Measurements from ENCODE around the gene USP3.
"Not testable (repeated sequence)": the region's sequence is repeated elsewhere in the genome, so short reads cannot be mapped to it uniquely, and the experiment has no call there.

The USP3 gene

DNA sequence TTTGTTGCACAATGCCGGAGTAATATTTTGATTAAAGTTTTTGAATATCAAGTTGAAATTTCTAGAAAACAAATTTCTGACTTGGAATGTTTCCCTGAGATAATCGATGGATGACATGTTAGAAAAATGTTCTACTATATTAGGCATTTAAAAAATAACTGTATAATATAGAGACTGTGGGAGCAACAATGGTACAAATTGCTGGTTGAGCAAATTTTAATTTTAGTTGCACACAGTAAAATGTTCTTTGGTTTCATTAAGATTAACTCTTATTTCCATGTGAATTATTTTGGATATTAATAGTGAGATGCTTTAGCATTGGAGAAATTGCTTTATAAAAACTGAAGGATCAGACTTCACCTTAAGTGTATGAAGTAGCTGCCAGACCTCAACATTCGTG, 9.3 kb downstream of the USP3 start:
- DNase-seq (ENCODE audit: low spot score), result no peak

DNA sequence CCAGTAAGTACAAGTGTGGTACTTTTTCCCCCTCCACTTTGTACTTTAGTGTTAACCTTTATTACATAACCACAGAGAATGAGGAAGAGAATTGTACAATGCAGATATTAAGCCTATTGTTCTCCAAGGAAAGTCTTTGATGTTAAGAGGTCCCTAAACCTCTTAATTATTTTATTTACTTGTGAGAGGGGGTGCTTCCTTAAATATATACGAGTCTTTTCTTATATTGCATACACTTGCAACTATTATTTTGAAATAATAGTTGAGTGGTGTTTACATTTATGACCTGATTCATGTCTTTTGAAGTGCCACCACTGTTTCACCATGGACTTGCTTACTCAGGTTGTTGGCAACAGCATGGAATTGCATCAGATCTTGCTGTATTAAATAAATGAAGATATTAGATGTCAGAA, 10.1 kb downstream of the USP3 start:
- no peak for DNase-seq (ENCODE audit: low spot score)

DNA sequence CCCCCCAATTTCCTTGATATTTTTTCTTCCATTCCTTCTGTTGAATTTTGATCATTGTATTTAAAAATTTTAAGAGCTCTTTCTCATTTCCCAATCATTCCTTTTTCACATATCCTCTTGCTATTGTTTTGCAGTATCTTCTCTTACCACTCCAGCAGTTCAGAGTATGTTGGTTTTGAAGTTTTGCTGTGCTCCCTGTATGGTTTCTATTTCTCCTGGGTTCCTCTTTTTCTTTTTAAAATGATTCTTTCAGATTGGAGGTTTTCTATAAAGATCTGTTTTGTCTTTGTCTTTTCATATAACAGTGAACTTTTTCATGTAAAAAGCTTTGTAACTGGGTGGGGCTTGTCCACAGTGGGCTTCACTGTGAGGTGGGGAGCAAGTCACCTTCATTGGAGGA, 12.8 kb downstream of the USP3 start:
- DNase-seq (ENCODE audit: low spot score), result no peak

DNA sequence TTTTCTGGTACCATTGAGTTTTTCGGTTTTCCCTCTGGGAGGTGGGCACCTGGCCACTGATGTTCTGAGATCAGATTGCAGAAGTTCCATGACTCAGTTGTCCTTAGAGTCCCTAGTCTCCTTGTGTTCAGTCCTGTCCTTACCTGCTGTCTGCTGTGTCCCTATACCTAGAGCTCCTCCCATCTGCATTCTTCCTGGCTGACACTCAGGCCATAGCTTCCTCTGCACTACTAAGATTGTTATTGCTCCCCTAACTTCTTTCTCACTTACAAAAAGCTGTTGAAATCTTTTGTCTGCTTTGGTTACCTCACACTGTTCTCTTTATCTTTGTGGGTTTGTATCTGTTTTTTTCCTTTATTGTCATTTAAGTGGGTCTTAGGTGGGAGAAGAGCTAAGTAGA, 13.2 kb downstream of the USP3 start:
- DNase-seq (ENCODE audit: low spot score), result no peak

DNA sequence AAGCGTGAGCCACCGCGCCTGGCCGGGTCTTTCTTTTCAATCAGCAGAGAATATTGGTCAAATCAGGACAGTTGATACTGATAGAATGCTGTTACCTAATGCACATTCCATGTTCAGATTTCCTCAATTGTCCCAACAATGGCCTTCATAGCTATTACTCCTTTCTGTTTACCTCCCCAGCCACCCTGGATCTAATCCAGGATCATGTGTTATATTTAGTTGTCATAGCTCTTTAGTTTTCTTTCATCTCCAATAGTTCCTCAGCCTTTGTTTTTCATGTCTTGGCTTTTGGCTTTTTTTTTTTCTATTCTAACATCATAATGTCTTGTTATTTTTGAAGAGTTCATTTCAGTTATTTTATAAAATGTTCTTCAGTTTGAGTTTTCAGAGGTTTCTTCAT, 14.6 kb downstream of the USP3 start:
- DNase-seq (ENCODE audit: low spot score), result no peak

DNA sequence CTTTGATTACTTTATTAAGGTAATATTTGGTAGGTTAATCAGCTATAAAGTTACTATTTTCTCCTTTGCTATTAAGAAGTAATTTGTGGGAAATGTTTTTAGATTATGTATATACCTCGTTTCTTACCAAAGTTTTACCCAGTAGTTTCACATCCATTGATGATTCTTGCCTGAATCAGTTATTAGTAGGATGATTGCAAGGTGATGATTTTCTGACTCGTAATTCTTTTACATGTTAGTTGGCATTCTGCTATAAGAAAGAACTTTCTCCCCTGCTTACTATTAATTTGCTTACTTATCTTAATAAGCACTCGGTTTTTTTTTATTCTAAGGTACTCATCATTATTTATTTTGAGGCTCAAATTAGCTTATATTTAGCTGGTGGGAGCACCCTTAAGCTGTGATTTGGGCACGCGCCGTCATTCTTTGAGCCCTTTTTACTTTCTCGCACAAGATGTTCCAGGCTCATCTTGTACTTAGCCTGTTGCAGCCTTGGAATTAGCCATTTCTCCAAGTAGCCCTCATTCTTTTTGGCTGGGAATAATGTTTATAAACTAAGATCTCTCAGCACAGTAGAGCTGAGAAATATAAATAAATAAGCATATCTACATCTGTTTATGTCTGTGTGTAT, 15.3 kb downstream of the USP3 start:
- DNase-seq (ENCODE audit: low spot score), result no peak

DNA sequence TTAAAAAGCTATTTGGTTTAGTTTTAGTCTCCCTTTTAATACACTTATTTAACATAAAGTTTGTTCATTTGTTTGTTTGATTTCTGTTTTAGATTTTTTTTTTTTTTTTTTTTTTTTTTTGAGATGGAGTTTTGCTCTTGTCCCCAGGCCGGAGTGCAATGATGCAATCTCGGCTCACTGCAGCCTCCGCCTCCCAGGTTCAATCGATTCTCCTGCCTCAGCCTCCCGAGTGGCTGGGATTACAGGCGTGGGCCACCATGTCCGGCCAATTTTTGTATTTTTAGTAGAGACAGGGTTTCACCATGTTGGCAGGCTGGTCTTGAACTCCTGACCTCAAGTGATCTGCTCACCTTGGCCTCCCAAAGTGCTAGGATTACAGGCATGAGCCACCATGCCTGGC, 16.1 kb downstream of the USP3 start:
- not testable (repeated sequence) for DNase-seq (ENCODE audit: low spot score)

DNA sequence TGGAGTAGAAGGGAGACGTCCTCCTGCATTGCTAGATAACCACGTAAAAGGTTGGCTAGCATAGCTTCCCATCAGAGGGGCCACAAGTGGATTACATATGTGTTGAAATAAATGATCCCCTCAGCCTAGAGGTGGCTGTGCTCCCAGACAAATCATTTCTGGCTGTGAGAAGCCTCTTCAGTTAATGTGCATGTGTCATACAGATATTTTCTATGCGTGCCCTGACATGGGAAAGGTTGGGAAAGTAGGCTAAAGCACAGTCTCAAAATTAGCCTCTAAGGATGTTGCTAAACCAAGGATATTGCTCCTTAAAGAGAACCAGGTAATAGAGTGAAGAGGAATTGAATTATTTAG, 17.8 kb downstream of the USP3 start:
- DNase-seq (ENCODE audit: low spot score), result no peak

DNA sequence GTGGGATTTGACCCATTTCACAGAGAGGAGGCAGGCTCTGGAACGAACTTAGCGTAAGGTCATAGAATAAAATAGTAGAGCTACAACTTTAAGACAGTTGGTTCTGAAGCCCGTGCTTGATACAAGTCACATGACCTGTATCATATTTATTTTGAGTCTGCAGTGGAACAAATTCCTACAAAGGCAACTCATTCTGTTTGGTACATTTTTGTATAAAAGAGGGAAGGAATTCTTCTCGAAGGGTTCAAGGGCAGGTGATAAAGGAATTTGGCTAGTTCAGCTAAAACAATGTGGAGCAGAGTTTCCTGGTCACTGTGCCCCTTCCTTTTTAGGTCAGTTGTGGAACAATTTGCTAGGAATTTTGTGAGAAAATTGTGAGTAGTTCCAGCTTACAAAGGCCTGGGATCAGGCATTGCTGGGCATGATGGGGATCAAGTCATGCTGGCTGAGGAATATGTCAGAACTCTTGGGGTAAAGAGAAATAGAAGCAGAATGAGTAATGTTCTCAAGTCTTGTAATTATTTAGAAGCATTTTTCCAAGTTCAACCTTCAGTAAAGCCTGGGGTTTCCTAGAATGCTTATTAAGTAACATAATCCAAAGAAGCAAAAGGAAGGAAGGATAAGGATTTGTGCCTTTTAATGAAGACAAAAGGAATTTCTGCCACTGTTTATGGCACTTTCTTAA, 19.1 kb downstream of the USP3 start:
- no peak for DNase-seq (ENCODE audit: low spot score)

DNA sequence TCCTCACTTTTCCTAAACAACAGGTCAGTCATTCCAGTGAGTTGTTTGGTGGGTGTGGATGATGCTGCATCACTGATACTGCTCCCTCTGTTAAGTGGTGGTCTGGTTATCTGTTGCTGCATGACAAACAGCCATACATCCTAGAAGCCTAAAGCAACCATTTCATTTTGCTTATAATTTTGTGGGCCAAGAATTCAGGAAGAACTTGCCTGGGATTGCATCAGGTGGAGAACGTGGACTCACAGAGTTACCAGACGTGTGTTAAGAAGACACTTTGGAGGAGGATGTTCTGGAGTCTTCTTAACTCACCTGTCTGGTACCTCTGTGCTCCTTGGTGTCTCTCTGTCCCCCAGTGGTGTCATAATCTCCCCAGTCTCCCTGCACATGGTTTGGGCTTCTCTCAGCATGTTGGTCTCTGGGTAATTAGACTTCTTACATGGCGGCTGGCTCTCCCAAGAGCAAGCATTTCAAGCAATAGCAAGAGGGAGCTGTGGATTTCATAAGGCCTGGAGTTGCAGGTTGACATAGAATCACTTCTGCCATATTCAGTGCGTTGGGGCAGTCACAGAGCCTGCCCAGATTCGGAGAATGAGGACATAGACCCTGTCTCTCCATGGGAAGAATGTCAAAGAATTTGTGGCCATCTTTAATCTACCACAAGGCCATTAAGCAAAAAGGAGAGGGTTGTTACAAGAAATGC, 20.1 kb downstream of the USP3 start:
- no peak for DNase-seq (ENCODE audit: low spot score)

DNA sequence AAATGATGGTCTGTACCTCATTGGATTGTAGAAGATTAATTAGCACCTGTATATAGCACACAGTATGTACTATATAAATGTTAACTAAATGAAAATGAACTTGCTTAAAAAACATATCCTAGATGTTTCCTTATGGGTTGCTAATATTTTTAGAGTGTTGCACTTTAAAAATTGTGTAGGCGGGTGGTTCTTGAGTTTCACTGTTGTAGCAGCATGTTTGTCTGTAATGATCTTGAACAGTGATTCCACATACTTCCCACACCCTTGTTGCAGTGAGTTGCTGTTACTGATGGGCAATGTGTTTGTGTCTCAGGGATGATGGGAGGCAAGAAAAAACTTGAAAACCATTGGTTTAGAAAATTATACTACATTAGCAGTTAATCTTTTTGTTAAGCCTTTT, 22.0 kb downstream of the USP3 start:
- no peak for DNase-seq (ENCODE audit: low spot score)

DNA sequence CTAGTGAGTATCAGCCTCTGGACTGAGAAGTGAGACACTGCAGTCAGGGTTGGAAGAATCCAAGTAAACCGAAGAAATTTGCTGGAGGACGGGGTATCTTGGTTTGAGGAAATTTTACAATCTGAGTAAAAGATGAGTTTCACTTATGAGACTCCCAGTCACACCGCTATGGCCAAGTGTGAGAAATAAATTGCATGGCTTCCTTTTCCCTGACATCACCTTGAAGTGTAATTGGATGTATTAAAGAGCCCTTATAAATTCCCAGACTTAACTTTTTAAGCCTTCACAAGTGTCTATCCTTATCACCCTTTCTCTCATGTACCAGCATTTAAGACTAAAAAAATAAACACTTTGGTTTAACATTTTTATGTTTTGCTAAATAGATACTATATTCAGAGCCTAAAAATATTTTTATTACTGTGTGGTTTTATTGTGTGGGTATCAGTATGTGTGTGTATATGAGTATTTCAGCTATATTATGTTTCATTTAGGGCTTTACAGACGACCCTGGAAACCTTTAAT, 23.8 kb downstream of the USP3 start:
- DNase-seq (ENCODE audit: low spot score), result no peak

DNA sequence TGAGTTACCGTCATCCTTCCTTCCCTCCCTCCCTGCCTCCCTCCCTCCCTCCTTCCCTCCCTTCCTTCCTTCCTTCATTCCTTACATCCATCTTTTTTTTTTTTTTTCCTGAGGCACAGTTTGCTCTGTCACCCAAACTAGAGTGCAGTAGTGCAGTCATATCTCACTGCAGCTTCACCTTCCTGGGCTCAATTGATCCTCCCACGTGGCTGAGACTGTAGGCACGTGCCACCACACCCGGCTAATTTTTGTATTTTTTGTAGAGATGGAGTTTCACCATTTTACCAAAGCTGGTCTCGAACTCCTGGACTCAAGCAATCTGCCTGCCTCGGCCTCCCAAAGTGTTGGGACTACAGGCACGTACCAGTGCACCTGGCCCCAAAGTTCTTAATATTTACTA, 25.8 kb downstream of the USP3 start:
- DNase-seq (ENCODE audit: low spot score), result no peak

DNA sequence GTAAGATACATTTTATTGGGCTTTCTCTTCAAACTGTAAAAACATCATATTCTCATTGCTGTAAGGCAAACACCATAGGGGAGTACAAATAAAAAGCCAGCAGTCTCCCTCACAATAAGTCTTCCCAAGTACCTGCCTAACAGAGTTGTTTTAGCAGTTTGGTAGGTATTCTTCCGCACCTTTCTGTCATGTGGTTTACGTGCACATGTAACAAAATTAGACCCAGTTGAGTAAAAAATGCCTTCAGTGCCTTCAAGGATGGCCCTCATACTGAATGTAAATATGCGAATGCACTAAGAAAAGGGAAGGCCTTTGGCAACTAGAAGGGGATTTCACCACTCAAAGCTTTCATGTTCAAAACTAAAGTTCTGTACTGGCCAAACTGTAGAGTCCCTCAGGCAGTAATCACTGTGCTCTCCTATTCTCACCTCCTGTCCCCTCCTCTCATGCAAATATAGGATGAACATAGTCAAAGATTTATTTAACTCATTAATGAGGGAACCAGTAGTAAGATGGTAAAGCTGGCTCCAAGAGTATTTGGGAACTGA, 26.4 kb downstream of the USP3 start:
- no peak for DNase-seq (ENCODE audit: low spot score)

DNA sequence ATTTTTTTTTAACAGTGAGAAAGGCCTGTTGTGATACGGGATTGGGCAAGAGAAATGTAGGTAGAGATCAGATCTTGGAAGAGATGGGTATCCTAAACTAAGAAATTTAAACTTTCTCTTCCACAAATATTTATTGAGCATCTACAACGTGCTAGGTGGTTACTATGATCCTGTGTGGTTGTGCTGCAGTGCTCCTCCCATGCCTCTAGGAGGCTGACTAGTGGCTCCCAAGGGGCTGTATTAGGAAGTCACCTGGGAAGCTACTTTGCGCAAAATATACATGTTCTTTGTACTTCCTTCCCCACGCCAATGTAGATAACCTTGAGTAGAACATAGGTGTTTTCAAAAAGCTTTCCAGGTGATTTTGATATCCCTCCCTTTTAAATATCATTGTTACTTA, 27.2 kb downstream of the USP3 start:
- DNase-seq (ENCODE audit: low spot score), result no peak

DNA sequence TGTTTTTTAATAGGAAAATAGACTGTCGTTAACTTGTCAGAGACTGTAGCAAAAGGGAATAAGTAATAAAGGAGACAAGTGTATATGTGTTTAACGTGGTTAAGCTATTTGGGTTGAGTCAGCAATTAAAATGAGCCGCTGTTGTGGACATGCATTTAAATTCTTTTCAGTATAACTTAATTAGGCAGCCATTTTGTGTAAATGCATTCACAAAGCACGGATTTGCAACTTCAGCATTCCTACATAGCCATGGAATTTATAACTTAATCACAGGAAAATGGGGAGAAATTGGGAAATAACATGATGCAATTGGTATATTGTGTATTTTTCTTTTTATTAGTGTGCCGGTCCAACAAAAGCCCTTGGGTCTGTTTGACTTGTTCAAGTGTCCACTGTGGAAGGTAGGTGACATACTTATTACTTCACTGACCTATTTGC, 27.9 kb downstream of the USP3 start:
- DNase-seq (ENCODE audit: low spot score), result no peak

DNA sequence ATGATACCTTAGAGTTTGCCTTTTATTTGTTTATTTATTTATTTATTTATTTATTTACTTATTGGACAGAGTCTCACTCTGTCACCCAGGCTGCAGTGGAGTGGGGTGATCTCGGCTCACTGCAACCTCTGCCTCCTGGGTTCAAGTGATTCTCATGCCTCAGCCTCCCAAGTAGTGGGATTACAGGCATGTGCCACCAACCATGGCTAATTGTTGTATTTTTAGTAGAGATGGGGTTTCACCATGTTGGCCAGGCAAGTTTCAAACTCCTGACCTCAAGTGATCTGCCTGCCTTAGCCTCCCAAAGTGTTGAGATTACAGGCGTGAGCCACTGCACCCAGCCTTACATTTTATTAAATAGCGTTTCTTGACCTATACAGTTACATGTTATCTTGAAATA, 30.5 kb downstream of the USP3 start:
- not testable (repeated sequence) for DNase-seq (ENCODE audit: low spot score)

DNA sequence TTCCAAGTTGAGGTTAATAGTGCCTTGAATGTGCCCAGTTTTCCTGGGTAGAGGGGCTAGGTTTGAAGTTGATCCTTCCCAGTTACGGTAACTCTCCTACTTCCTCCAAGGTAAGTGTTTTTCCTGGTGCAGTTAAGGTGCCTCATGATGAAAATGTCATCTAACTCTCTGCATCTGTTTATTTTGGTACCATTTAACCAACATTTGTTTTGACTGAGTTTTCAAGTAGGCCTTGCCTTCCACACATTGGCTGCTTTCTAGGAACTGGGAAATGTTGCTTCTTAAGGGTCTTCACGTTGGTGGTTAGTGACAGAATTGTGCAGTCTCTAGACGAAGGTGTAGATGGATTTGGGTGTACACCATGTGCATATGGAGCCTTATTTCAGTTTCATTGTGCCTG, 31.3 kb downstream of the USP3 start:
- no peak for DNase-seq (ENCODE audit: low spot score)

DNA sequence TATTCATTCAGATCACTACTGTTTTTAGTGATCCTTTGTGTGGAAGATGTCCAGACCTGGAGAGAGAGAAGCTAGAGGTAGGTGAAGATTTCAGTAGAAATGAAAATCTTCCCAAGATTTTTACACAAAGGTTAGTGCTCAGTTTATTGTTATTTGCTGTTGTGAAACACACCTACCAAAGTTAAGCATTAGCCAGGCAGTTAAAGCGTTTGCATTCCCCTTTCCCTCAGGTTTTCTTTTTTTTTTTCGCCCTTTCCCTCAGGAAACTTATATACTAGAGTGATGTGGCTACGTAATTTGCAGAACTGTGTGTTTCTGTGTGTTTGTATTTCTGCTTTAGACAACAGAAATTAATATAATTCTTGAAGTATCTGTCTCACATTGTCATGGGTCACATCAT, 34.5 kb downstream of the USP3 start:
- no peak for DNase-seq (ENCODE audit: low spot score)

DNA sequence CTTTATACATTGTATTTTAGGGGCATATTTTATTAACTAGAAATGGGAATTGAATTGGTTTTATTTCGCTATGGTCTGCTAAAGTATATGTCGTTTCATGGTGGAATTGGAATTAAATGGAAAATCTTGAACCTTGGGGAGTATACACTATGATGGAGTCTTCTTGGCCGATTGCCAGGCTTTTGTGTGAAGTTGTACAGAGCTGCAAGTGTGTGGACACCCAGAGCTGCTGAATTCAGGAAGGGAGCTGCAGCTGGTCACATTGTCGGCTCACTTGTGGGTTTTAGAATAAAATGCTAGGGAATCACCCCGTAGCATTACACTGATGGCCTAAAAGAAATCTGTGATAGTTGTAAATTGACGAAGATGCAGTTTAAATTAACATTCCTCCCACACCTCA, 35.1 kb downstream of the USP3 start:
- no peak for DNase-seq (ENCODE audit: low spot score)

DNA sequence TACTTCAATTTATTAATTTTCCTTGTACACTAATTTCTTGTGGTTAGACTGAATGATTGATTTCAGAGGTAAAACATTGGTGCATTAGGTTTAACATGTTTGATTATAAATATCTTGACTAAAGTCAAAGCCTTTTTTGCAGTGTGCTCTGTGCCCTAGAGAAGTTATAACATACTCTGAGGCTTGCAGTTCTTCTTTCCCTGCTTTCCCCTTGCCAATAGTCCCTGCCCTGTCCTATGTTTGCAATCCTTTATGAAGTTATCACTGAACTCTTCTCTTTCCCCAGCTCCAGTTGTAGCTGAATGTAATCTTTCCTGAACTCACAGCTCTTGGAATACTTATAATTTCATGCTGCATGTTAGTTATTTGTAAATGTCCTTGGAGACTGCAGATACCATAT, 35.6 kb downstream of the USP3 start:
- no peak for DNase-seq (ENCODE audit: low spot score)

DNA sequence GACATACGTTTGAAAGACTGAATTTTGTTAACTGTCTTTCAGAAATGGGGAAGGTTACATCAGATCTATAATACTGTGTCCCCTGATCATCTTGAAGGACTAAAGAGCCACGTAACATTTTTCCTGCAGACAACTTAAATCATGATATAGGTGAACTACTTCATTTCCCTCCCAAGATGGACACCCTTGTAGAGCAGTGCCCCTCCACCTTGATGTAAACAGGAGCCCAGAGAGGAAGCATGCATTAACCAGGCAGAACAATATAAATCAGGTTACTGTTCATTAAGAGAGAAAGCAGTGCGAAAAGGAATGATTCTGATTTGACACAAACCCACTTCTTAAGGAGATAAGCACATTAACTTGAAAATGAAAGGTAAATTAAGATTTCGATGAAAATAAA, 36.1 kb downstream of the USP3 start:
- no peak for DNase-seq (ENCODE audit: low spot score)

All from CD4-positive, alpha-beta T cell treated with Interleukin-6 at 100 ng/mL for 8 hours (primary cell).